ENCODE data around the gene DPEP3.

- no peak for TF ChIP-seq POLR2A (IDR thresholded peaks at IDR 0.05)
- TF ChIP-seq, protein P1, sequence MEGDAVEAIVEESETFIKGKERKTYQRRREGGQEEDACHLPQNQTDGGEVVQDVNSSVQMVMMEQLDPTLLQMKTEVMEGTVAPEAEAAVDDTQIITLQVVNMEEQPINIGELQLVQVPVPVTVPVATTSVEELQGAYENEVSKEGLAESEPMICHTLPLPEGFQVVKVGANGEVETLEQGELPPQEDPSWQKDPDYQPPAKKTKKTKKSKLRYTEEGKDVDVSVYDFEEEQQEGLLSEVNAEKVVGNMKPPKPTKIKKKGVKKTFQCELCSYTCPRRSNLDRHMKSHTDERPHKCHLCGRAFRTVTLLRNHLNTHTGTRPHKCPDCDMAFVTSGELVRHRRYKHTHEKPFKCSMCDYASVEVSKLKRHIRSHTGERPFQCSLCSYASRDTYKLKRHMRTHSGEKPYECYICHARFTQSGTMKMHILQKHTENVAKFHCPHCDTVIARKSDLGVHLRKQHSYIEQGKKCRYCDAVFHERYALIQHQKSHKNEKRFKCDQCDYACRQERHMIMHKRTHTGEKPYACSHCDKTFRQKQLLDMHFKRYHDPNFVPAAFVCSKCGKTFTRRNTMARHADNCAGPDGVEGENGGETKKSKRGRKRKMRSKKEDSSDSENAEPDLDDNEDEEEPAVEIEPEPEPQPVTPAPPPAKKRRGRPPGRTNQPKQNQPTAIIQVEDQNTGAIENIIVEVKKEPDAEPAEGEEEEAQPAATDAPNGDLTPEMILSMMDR (IDR thresholded peaks at IDR 0.05) = no peak
Measured at GRCh38 chr16:68005211-68005610, 24.9 kb upstream of the DPEP3 start.

Data from thyroid gland (tissue), 4 donors.